ENCODE measurements around the gene RPL39L.

DNA sequence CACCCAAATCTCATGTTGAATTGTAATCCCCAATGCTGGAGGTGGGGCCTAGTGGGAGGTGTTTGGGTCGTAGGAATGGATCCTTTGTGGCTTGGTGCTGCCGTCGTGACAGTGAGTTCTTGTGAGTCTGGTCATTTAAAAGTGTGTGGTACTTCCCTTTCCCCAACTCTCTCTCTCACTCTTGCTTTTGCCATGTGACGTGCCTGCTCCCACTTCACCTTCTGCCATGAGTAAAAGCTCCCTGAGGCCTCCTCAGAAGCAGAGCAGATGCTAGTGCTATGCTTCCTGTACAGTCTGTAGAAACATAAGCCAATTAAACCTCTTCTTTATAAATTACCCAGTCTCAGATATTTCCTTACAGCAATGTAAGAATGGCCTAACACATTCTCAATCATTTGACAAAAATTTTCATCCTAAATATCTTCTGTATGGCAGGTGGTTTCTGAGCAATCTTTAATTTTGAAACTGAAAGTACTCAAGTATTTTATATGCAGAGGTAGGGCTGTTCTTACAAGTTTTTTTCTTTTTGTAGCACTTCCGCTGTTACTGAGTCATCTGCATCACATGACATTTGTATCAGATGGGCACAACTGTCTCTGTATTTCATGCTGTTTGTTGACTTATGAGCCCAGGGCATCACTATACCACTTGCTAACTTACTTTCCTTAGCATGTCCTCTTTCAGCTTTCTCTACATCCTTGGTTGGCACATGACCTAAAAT lies 8.8 kb downstream of the RPL39L start:
- TF ChIP-seq ZNF621 (tag by site-specific recombination; IDR thresholded peaks at IDR 0.05) (no peak), ZXDB (tag by site-specific recombination; IDR thresholded peaks at IDR 0.05) (no peak), ZEB2 (tag by site-specific recombination; IDR thresholded peaks at IDR 0.05) (no peak), ZBTB44 (tag by site-specific recombination; IDR thresholded peaks at IDR 0.05) (no peak), TRIM28 (IDR thresholded peaks at IDR 0.05; ENCODE audit: borderline replicate concordance, low read length) (no peak), ZBTB1 (tag by site-specific recombination; IDR thresholded peaks at IDR 0.05) (no peak), ZNF768 (tag by site-specific recombination; IDR thresholded peaks at IDR 0.05) (no peak)
- TF ChIP-seq, protein P1, sequence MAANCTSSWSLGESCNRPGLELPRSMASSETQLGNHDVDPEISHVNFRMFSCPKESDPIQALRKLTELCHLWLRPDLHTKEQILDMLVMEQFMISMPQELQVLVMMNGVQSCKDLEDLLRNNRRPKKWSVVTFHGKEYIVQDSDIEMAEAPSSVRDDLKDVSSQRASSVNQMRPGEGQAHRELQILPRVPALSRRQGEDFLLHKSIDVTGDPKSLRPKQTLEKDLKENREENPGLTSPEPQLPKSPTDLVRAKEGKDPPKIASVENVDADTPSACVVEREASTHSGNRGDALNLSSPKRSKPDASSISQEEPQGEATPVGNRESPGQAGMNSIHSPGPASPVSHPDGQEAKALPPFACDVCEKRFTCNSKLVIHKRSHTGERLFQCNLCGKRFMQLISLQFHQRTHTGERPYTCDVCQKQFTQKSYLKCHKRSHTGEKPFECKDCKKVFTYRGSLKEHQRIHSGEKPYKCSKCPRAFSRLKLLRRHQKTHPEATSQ (tag by site-specific recombination; IDR thresholded peaks at IDR 0.05): no peak
- TF ChIP-seq, protein P2, sequence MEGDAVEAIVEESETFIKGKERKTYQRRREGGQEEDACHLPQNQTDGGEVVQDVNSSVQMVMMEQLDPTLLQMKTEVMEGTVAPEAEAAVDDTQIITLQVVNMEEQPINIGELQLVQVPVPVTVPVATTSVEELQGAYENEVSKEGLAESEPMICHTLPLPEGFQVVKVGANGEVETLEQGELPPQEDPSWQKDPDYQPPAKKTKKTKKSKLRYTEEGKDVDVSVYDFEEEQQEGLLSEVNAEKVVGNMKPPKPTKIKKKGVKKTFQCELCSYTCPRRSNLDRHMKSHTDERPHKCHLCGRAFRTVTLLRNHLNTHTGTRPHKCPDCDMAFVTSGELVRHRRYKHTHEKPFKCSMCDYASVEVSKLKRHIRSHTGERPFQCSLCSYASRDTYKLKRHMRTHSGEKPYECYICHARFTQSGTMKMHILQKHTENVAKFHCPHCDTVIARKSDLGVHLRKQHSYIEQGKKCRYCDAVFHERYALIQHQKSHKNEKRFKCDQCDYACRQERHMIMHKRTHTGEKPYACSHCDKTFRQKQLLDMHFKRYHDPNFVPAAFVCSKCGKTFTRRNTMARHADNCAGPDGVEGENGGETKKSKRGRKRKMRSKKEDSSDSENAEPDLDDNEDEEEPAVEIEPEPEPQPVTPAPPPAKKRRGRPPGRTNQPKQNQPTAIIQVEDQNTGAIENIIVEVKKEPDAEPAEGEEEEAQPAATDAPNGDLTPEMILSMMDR (tag by site-specific recombination; IDR thresholded peaks at IDR 0.05): no peak
